ENCODE measurements around the gene TNRC18. TPM values are rescaled to one million over a fixed set of nuclear protein-coding genes. Genes with fewer than 3 reads are reported as not detected.

The TNRC18 gene
- total and polyA plus RNA-seq, 9 of the 15 experiments (the other 6 are each of a cell fraction or from before 2014, with no cell fraction given) = 0.03 to 43.2 (median 18.0) TPM

DNA sequence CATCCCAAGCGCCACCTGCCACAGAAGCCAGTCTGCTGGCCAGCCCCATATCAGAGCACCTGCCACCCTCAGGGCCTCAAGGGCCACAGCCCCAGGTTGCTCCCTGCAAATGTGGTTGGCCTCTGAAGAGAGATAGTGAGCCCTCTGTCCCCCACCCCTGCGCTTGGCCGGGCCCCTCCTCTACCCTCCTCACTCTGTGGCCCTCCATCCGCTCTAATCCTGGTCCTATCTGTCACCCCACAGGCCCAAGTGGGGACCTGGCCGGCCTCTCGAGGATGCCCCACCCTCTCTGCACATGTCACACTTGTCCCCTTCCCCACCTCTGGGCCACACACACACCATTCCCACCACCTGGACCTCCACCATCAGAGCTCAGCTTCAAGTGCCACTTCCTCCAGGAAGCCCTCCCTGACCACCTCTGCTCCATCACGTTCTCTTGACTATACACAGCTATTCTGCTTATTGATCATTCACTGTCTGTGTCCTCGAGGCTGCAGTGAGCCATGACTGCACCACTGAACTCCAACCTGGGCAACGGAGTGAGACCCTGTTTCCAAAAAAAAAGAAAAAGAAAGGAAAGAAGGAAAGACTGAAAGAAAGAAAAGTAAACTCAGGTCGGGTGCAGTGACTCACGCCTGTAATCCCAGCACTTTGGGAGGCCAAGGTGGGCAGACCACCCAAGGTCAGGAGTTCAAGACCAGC is 42.4 kb downstream of the TNRC18 start:
- H3K4me1 ChIP-seq (replicated peaks in 1 of 2; ENCODE audit: control insufficient read depth in 2 of 2, insufficient read depth in 2 of 2, low read length in 2 of 2) = peaks cover 3 to 51% of the 10 kb centered on the region in 2 experiments; a peak in 3 of 5 replicates
- no peak overlapping the region for H2AFZ ChIP-seq (ENCODE audit: low read depth, low read length)
- in situ Hi-C loops (cut with MboI) (no loop called here), intact Hi-C loops (cut with micrococcal nuclease) (no loop called here)
- ChIA-PET POLR2A (interaction anchor here (0.7 kb wide), 1 partner anchor 17 kb away, joined by 3 read pairs; no protein-coding TSS in a partner anchor), CTCF (ENCODE audit: low intra/inter-chr PET ratio) (interaction anchor here (0.6 kb wide), 1 partner anchor 121 kb away, joined by 3 read pairs; no protein-coding TSS in a partner anchor)
- H3K27ac ChIP-seq (ENCODE audit: extremely low read depth, low read depth, low read length) = no peak overlapping the region
- no peaks in the 10 kb centered on the region for H3K9me3 ChIP-seq (replicated peaks; ENCODE audit: control insufficient read depth, insufficient read depth, low read depth, low read length)
- ATAC-seq (peak; percentile 22), DNase-seq (ENCODE audit: extremely low read depth in 1 of 4, low spot score in 3 of 4) (peak in 3 of 4 experiments; percentile 30 to 52 (median 50)), FAIRE-seq (no peak)
- H3K4me2 ChIP-seq (ENCODE audit: insufficient read depth, low read length) = no peak overlapping the region
- H3K4me3 ChIP-seq = no peak overlapping the region
- no peaks in the 10 kb centered on the region for H3K27me3 ChIP-seq (ENCODE audit: control insufficient read depth in 2 of 2, insufficient read depth in 2 of 2, low read length in 2 of 2)
- H3K36me3 ChIP-seq (ENCODE audit: control insufficient read depth, insufficient read depth, low read length) = peaks cover 4% of the 10 kb centered on the region; the same call in 1 of the 3 replicates
- WGBS (ENCODE audit: insufficient coverage, low coverage, missing lambda C conversion rate) = 37% methylated on average over 11 of the region's 11 CpGs
- no TSS peak for BruUV-seq (replicated peaks)
- peaks cover 13% of the 10 kb centered on the region; the same call in 1 of the 2 replicates for H4K20me1 ChIP-seq (replicated peaks; ENCODE audit: control insufficient read depth, insufficient read depth, low read length)
- peaks cover 30% of the 10 kb centered on the region for H3K79me2 ChIP-seq (ENCODE audit: control insufficient read depth, insufficient read depth, low read length)
- no peak overlapping the region for H3K9ac ChIP-seq (ENCODE audit: insufficient read depth in 1 of 2, low read depth in 2 of 2, low read length in 2 of 2)
- no peaks in the 10 kb centered on the region for H3K9me1 ChIP-seq (ENCODE audit: control insufficient read depth, insufficient read depth, low read length)
- TF ChIP-seq HBP1 (CRISPR knock-in tag; IDR thresholded peaks at IDR 0.05) = no peak
- TF ChIP-seq CBFA2T2 (conservative IDR thresholded peaks at IDR 0.05) = 0 out of 2 replicates have a peak, but pooled peaks have one; percentile 19
- peak; percentile 49 for TF ChIP-seq CBFA2T3 (IDR thresholded peaks at IDR 0.05)
- TF ChIP-seq BRD4 (IDR thresholded peaks at IDR 0.05) = no peak
- TF ChIP-seq ZNF644 (tag; IDR thresholded peaks at IDR 0.05; ENCODE audit: low read depth) = no peak
- peak in 1 of 2 experiments; percentile 50; a peak in 2 of 4 replicates for TF ChIP-seq HDAC1 (IDR thresholded peaks at IDR 0.05)
- peak; percentile 99 for TF ChIP-seq ZFP36 (IDR thresholded peaks at IDR 0.05; ENCODE audit: low read depth, low read length, partially characterized antibody)
- TF ChIP-seq HDAC2 (IDR thresholded peaks at IDR 0.05) = peak; percentile 50; the same call in 1 of the 2 replicates
- TF ChIP-seq TSHZ1 (CRISPR knock-in tag; IDR thresholded peaks at IDR 0.05) = no peak
- TF ChIP-seq TCF3 (CRISPR knock-in tag; IDR thresholded peaks at IDR 0.05) = peak; percentile 7; the same call in 1 of the 2 replicates
- TF ChIP-seq NR0B1 (IDR thresholded peaks at IDR 0.05; ENCODE audit: partially characterized antibody) = no peak
- peak; percentile 63; the same call in 1 of the 2 replicates for TF ChIP-seq ZNF121 (CRISPR knock-in tag; conservative IDR thresholded peaks at IDR 0.05)
